GM10248 (cell line): Measurements from ENCODE around the gene PLA2G2D.

ENCODE experiments used
- CTCF ChIA-PET: fragments of 300-600 bp; sonication (Branson Sonifier 250); formaldehyde crosslinking; extraction: SDS; loops from one replicate; lab custom pipeline; 2021; ENCODE audit warnings: antibody characterized with exemption; lab: Yijun Ruan, JAX
- POLR2A ChIA-PET: fragments of 350-650 bp; sonication (Branson Sonifier 250); formaldehyde crosslinking; extraction: SDS; loops from one replicate; lab custom pipeline; 2020; ENCODE audit warnings: antibody characterized with exemption; lab: Yijun Ruan, JAX
- DNase-seq: peaks from one replicate; pipeline ENCODE4 v3.0.0; 2012; ENCODE audit errors: extremely low spot score
- CTCF ChIP-seq: IDR thresholded peaks from 2 replicates; pipeline ENCODE4 v1.5.1; 2012; ENCODE audit warnings: mild to moderate bottlenecking, low read depth; ENCODE audit errors: extremely low read depth, missing control alignments, control extremely low read depth

Gene PLA2G2D

DNA sequence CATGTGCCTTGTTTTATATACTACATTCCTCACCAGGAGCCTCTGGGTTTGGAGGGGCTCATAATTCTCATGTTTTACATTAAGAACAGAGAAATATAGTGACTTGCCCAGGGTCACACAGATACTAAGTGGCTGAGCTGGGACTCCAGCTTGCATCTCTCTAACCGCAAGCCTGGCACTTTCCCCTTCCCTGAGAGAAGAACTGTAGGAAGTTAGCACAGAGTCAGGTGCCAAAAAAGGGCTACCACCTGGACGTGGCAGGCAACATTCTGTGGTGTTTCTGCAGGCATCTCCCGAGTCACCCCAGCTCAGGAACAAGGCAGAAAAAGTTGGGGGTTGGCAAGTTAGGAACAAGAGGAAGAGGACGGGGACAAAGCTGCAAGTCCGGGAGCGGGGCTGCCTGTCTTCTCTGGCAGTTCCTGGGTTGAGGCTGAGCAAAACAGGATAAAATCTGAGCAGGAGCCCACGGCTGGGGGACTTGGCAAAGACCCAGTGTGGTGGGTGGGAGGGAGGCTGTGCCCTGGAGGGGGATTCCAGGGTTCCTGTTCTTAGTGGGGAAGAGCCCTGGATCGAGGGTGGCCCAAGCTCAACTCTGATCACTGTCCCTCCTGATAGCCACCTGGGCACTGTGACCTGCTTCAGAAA, 39.6 kb downstream of the PLA2G2D start:
- no peak for DNase-seq
- CTCF ChIA-PET, result interaction anchor here (1.1 to 2.3 kb wide), 4 partner anchors 11 to 72 kb away, joined by 3 to 7 read pairs (median 5); no protein-coding TSS in a partner anchor
- POLR2A ChIA-PET, result no interaction called here

GRCh38 chr1:20078711-20079110, 40.6 kb downstream of the PLA2G2D start:
- POLR2A ChIA-PET, result no interaction called here
- TF ChIP-seq CTCF, result no peak
- no peak for DNase-seq
- CTCF ChIA-PET, result interaction anchor here (1.0 to 2.3 kb wide), 3 partner anchors 12 to 74 kb away, joined by 4 to 7 read pairs (median 5); no protein-coding TSS in a partner anchor

More for the DNA sequence above, 39.6 kb downstream of the PLA2G2D start:
- TF ChIP-seq CTCF, result no peak

DNA sequence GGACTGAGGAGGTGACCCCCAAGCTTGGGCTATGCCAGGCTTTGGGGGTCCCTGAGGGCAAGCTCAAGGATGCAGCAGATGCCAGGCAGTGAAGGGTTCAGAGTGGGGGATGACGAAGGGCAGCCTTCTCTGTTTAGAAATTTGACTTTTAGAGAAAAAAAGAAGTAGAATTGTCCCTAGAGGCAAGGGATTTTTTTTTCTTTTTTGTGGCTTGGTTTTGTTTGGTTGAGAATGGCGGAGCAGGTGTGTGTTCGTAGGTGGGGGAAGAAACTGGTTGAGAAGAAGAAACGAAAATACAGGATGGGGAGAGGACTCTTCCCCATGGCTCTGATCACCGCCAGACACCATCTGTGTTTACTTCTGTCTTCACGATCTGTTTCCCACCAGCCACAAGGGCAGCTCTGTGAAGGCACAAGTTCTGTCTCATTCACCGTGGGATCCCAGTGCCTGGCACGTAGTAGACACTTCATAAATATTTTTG, 41.1 kb downstream of the PLA2G2D start:
- CTCF ChIA-PET, result interaction anchor here (0.5 to 2.3 kb wide), 8 partner anchors 9 to 392 kb away, joined by 3 to 7 read pairs (median 4); no protein-coding TSS in a partner anchor
- POLR2A ChIA-PET, result no interaction called here
- peak; percentile 68 for DNase-seq
- TF ChIP-seq CTCF, result no peak

- TF ChIP-seq CTCF, result no peak
- no peak for DNase-seq
- POLR2A ChIA-PET, result no interaction called here
- CTCF ChIA-PET, result interaction anchor here (0.8 to 1.3 kb wide), 4 partner anchors 10 to 37 kb away, joined by 3 to 4 read pairs (median 4); no protein-coding TSS in a partner anchor
Measured at GRCh38 chr1:20076710-20077461, 42.5 kb downstream of the PLA2G2D start.

GRCh38 chr1:20076223-20076622, 43.1 kb downstream of the PLA2G2D start:
- no peak for DNase-seq
- ChIA-PET CTCF (interaction anchor here (0.8 to 1.2 kb wide), 2 partner anchors 19 to 37 kb away, joined by 3 to 4 read pairs; no protein-coding TSS in a partner anchor), POLR2A (no interaction called here)
- TF ChIP-seq CTCF, result no peak

DNA sequence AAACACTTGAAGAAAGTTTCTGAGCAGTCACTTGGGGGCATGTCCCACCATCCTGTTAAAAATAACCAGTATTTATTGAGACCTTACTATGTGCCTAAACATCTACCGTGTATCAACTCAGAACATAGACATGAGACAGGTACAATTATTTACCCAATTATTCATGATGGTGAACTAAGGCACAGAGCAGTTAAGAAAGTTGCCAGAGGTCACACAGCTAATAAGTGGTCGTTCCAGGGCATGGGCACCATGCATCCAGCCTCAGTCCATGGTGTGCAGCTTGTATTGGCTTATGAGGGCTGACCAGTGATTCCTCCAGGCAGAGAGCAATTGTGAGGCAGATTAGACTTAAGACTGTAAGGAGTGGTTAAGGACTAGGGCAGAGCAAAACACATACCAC, 44.0 kb downstream of the PLA2G2D start:
- POLR2A ChIA-PET, result interaction anchor here (0.6 kb wide), 1 partner anchor 95 kb away, joined by 7 read pairs; no protein-coding TSS in a partner anchor
- CTCF ChIA-PET, result interaction anchor here (2.6 kb wide), 1 partner anchor 11 kb away, joined by 6 read pairs; no protein-coding TSS in a partner anchor
- DNase-seq, result no peak
- TF ChIP-seq CTCF, result no peak
